Naive thymus-derived CD8-positive, alpha-beta T cell (primary cell): Measurements from ENCODE around the gene PF4V1. TPM values are rescaled to one million over a fixed set of nuclear protein-coding genes. Genes with fewer than 3 reads are reported as not detected.

Experiments
- ATAC-seq, 2 donors: fragments of 150-1000 bp; cut with Tn5 transposase in 1 of 2; sonication (Bioruptor Pico), chemical (Tn5 transposase) in 1 of 2; 1 replicate in 1 of 2; 2 replicates in 1 of 2; pipeline ENCODE4 v1.10.0; 2021; ENCODE audit warnings: mild to moderate bottlenecking in 2 of 2, moderate library complexity in 2 of 2
- POLR2A ChIA-PET: fragments of 350-600 bp; sonication (Branson Sonifier 250); formaldehyde crosslinking; loops from one replicate; lab custom pipeline; 2021; ENCODE audit warnings: antibody characterized with exemption; lab: Charles Lee
- DNase-seq, 10 donors: peaks; one replicate each; pipeline versions ENCODE4 v3.0.0 to v3.0.0-alpha.2; 2020 to 2022
- H3K27ac Mint-ChIP-seq, 10 donors: one replicate each; pipeline ENCODE4 v1.8.0; 2020 to 2022; ENCODE audit warnings: mild to moderate bottlenecking in 10 of 10, mixed read lengths in 10 of 10, moderate library complexity in 4 of 10, inconsistent platforms in 1 of 10
- H3K27me3 Mint-ChIP-seq, 5 donors: one replicate each; pipeline ENCODE4 v1.8.0; 2021 to 2022; ENCODE audit warnings: mixed read lengths in 5 of 5
- H3K36me3 Mint-ChIP-seq, 3 donors: one replicate each; pipeline ENCODE4 v1.8.0; 2020 to 2022; ENCODE audit warnings: mixed read lengths in 3 of 3, mild to moderate bottlenecking in 2 of 3, inconsistent platforms in 1 of 3
- H3K4me1 Mint-ChIP-seq, 4 donors: one replicate each; pipeline ENCODE4 v1.8.0; 2021 to 2022; ENCODE audit warnings: mixed read lengths in 4 of 4
- H3K4me3 Mint-ChIP-seq, 10 donors: one replicate each; pipeline ENCODE4 v1.8.0; 2020 to 2022; ENCODE audit warnings: mild to moderate bottlenecking in 10 of 10, mixed read lengths in 10 of 10, moderate library complexity in 6 of 10, inconsistent platforms in 1 of 10
- H3K9me3 Mint-ChIP-seq, 9 donors: one replicate each; pipeline ENCODE4 v1.8.0; 2020 to 2022; ENCODE audit warnings: mixed read lengths in 9 of 9, mild to moderate bottlenecking in 3 of 9, inconsistent platforms in 1 of 9, moderate library complexity in 1 of 9
- polyA plus RNA-seq, 3 donors: library from polyadenylated mRNA; unstranded; fragments of 300-500 nt; fragmentation: Illumina TruSeq; gene quantifications; one replicate each; pipeline ENCODE4 v1.2.3, GENCODE V29; 2021
- total RNA-seq, 8 experiments: library from RNA in 2 of 8; stranded (reverse) in 2 of 8; gene quantifications; one replicate each; pipeline ENCODE4 v1.2.3 and lab custom pipeline; 2021 to 2026

The PF4V1 gene
- total and polyA plus RNA-seq, 5 experiments from 2014 or later = not detected

DNA sequence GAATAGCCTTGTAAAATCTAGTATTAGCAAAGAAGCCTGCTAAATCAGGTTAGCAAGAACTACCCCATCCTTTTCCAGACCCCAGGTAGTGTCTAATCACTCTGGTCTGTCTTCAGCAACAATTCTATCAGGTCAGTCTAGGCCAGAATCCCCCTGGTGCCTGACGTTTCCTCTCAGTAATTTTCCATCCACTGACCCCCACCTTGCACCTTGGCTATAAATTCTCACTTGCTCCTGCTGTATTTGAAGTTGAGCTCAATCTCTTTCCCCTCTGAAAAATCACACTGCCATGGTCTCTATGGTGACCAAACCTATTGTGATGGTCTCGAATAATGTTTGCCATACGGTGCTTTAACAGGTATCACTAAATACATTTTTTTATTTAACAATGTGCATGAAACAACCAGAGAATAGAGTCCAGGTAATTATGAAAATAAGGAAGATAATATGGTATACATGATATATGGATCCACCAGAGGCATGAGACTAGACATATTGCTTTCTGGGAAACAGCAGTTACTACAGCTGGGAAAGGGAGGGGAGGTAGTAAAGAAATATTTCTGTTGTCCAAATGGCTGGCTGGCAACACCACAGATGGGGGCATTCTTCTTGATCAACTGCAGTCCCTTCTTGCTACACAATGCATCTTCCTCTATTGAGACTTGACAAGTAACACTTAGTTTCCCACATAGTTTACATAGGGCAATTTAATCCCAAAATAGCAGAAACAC, 49.9 kb downstream of the PF4V1 start:
- H3K4me3 Mint-ChIP-seq = no peak overlapping the region
- DNase-seq (no peak), ATAC-seq (no peak)
- peaks cover 0 to 3% (median 0%) of the 10 kb centered on the region in 5 donors for H3K27me3 Mint-ChIP-seq
- no peaks in the 10 kb centered on the region for H3K4me1 Mint-ChIP-seq
- POLR2A ChIA-PET = no interaction called here
- H3K9me3 Mint-ChIP-seq = no peaks in the 10 kb centered on the region
- H3K27ac Mint-ChIP-seq = no peak overlapping the region
- no peaks in the 10 kb centered on the region for H3K36me3 Mint-ChIP-seq

Other genes with a start within 250 kb of the PF4V1 start
- gene RASSF6, start 232.9 kb upstream of the PF4V1 start, total RNA-seq = not detected
- gene RASSF6, start 232.9 kb upstream of the PF4V1 start, polyA plus RNA-seq = not detected
- 1 to 10 TPM; 1.1 to 1.2 TPM for gene CXCL8, start 112.7 kb upstream of the PF4V1 start, total RNA-seq
- under 1 TPM in 2 of 3 donors, not detected in 1; 0.09 to 0.22 TPM for gene CXCL8, start 112.7 kb upstream of the PF4V1 start, polyA plus RNA-seq
- gene CXCL6, start 16.6 kb upstream of the PF4V1 start, total RNA-seq = not detected
- not detected for gene CXCL6, start 16.6 kb upstream of the PF4V1 start, polyA plus RNA-seq
- gene CXCL1, start 16.1 kb downstream of the PF4V1 start, total RNA-seq = not detected
- gene CXCL1, start 16.1 kb downstream of the PF4V1 start, polyA plus RNA-seq = not detected
- not detected for gene PF4, start 128.7 kb downstream of the PF4V1 start, total RNA-seq
- gene PF4, start 128.7 kb downstream of the PF4V1 start, polyA plus RNA-seq = not detected
- not detected for gene PPBP, start 134.9 kb downstream of the PF4V1 start, total RNA-seq
- gene PPBP, start 134.9 kb downstream of the PF4V1 start, polyA plus RNA-seq = under 1 TPM in 1 of 3 donors, not detected in 2; 0.52 TPM
- not detected for gene CXCL5, start 145.4 kb downstream of the PF4V1 start, total RNA-seq
- gene CXCL5, start 145.4 kb downstream of the PF4V1 start, polyA plus RNA-seq = not detected
- gene CXCL3, start 185.4 kb downstream of the PF4V1 start, total RNA-seq = not detected
- gene CXCL3, start 185.4 kb downstream of the PF4V1 start, polyA plus RNA-seq = not detected
- gene CXCL2, start 245.9 kb downstream of the PF4V1 start, total RNA-seq = not detected
- gene CXCL2, start 245.9 kb downstream of the PF4V1 start, polyA plus RNA-seq = not detected